GM19023 (cell line): ENCODE measurements around the gene CLCN2.

Source experiments
- ATAC-seq: cut with Tn5 transposase; IDR thresholded peaks from one replicate; pipeline ENCODE4 v1.9.1; 2021; ENCODE audit warnings: mild to moderate bottlenecking, moderate library complexity; ENCODE audit not compliant: unreplicated experiment

Gene CLCN2

GRCh38 chr3:184381261-184382224, 20.1 kb upstream of the CLCN2 start:
- ATAC-seq: no peak

GRCh38 chr3:184380627-184381260, 19.3 kb upstream of the CLCN2 start:
- no peak for ATAC-seq

- ATAC-seq: no peak
These were observed 18.8 kb upstream of the CLCN2 start for GRCh38 chr3:184380185-184380626.

- no peak for ATAC-seq
These were observed 18.2 kb upstream of the CLCN2 start, which contains the start of gene CHRD for GRCh38 chr3:184379358-184380184. Gene CHRD, plus strand, starts transcription at chr3:184380054. Its CDS starts 265 bp downstream, at chr3:184380319.

GRCh38 chr3:184378651-184379357, 17.4 kb upstream of the CLCN2 start:
- no peak for ATAC-seq

- ATAC-seq: no peak
These were observed 16.6 kb upstream of the CLCN2 start, which contains the start of gene THPO for GRCh38 chr3:184377882-184378445. Gene THPO, minus strand, starts transcription at chr3:184378207. Its CDS starts 1,948 bp downstream, at chr3:184376259.

GRCh38 chr3:184377374-184377773, 16.0 kb upstream of the CLCN2 start:
- ATAC-seq: no peak

GRCh38 chr3:184375747-184376461, 14.5 kb upstream of the CLCN2 start:
- no peak for ATAC-seq

GRCh38 chr3:184373422-184373821, 12.0 kb upstream of the CLCN2 start:
- no peak for ATAC-seq

- ATAC-seq: no peak
These were observed 11.5 kb upstream of the CLCN2 start for GRCh38 chr3:184372911-184373310.

GRCh38 chr3:184372296-184372821, 11.0 kb upstream of the CLCN2 start:
- ATAC-seq: no peak

- ATAC-seq: peak; percentile 73
These were observed 10.2 kb upstream of the CLCN2 start for GRCh38 chr3:184371570-184372018.

- no peak for ATAC-seq
These were observed 7.3 kb upstream of the CLCN2 start for GRCh38 chr3:184368586-184369183.

- no peak for ATAC-seq
These were observed 6.7 kb upstream of the CLCN2 start for GRCh38 chr3:184368116-184368515.

- no peak for ATAC-seq
These were observed 5.3 kb upstream of the CLCN2 start for GRCh38 chr3:184366619-184367289.

GRCh38 chr3:184362668-184363546, 1.5 kb upstream of the CLCN2 start:
- peak; percentile 81 for ATAC-seq
